ENCODE measurements around the gene MOV10L1. TPM values are rescaled to one million over a fixed set of nuclear protein-coding genes. Genes with fewer than 3 reads are reported as not detected.

MOV10L1 gene
- total and polyA plus RNA-seq, 9 of the 15 experiments (the other 6 are each of a cell fraction or from before 2014, with no cell fraction given) = 0.06 to 0.43 (median 0.15) TPM

DNA sequence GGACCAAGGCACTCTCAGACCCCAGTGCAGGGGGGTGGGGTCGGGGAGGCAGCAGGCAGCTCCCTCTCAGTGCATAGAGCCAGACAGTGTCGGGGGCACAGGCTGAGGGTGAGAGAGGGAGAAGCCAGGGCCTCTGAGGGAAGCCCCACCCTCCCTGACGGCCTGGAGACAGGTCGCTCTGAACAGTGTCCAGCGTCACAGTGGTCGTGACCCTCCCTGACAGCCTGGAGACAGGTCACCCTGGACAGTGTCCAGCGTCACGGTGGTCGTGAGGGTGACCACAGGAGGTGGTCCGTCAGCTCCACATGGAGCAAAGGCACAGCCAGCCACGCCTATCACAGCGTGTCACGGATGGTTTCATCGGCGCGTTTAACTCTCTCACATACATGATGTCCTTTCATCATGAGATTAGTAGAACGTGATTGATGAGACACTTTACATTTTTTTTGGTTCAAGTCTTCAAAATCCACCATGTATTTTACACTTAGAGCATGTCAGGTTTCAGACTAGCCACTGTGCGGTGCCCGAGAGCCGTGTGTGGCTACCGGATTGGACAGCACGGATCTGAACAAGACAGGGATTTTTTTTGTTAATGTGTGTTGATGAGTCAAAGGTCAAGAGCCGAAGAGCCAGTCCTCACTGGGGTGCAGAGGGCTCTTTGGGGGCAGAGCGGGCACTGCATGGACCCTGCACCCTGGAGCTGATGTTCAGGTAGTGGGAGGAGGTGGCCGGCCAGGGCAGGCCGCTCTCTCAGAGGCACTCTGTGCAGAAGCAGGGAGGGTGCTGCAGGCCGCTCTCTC lies 56.8 kb downstream of the MOV10L1 start (continued):
- TF ChIP-seq BCOR (IDR thresholded peaks at IDR 0.05) = no peak
- no peak for TF ChIP-seq CAMTA2 (CRISPR knock-in tag; conservative IDR thresholded peaks at IDR 0.05)
- TF ChIP-seq SUPT5H (IDR thresholded peaks at IDR 0.05) = no peak
- TF ChIP-seq RHOXF2B (CRISPR knock-in tag; conservative IDR thresholded peaks at IDR 0.05) = no peak
- TF ChIP-seq TBP (optimal IDR thresholded peaks at IDR 0.05; ENCODE audit: low read depth, low read length) = no peak
- peak; percentile 69 for TF ChIP-seq SMC3 (conservative IDR thresholded peaks at IDR 0.05; ENCODE audit: insufficient read depth, low read depth, low read length)
- no peak for TF ChIP-seq SLC30A9 (CRISPR knock-in tag; IDR thresholded peaks at IDR 0.05)
- TF ChIP-seq STAG1 (CRISPR knock-in tag; IDR thresholded peaks at IDR 0.05; ENCODE audit: borderline replicate concordance) = peak; percentile 29; the same call in 1 of the 2 replicates
- TF ChIP-seq TAF1 (IDR thresholded peaks at IDR 0.05; ENCODE audit: control insufficient read depth, extremely low read depth, insufficient read depth, low read length, severe bottlenecking) = no peak
- no peak for TF ChIP-seq SETDB1 (IDR thresholded peaks at IDR 0.05; ENCODE audit: low read length)
- TF ChIP-seq L3MBTL2 (IDR thresholded peaks at IDR 0.05) = no peak
- TF ChIP-seq MTA1 (IDR thresholded peaks at IDR 0.05; ENCODE audit: borderline replicate concordance) = no peak
- TF ChIP-seq, protein P1, sequence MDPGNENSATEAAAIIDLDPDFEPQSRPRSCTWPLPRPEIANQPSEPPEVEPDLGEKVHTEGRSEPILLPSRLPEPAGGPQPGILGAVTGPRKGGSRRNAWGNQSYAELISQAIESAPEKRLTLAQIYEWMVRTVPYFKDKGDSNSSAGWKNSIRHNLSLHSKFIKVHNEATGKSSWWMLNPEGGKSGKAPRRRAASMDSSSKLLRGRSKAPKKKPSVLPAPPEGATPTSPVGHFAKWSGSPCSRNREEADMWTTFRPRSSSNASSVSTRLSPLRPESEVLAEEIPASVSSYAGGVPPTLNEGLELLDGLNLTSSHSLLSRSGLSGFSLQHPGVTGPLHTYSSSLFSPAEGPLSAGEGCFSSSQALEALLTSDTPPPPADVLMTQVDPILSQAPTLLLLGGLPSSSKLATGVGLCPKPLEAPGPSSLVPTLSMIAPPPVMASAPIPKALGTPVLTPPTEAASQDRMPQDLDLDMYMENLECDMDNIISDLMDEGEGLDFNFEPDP (CRISPR knock-in tag; IDR thresholded peaks at IDR 0.05) = no peak
- TF ChIP-seq KLF16 (IDR thresholded peaks at IDR 0.05) = 0 out of 2 replicates have a peak, but pooled peaks have one; percentile 26
- no peak for TF ChIP-seq COPS2 (conservative IDR thresholded peaks at IDR 0.05)
- no peak for TF ChIP-seq SMAD3 (CRISPR knock-in tag; conservative IDR thresholded peaks at IDR 0.05)
- no peak for TF ChIP-seq NFE2L1 (tag; IDR thresholded peaks at IDR 0.05; ENCODE audit: borderline replicate concordance, low read depth)
- TF ChIP-seq, protein P2, sequence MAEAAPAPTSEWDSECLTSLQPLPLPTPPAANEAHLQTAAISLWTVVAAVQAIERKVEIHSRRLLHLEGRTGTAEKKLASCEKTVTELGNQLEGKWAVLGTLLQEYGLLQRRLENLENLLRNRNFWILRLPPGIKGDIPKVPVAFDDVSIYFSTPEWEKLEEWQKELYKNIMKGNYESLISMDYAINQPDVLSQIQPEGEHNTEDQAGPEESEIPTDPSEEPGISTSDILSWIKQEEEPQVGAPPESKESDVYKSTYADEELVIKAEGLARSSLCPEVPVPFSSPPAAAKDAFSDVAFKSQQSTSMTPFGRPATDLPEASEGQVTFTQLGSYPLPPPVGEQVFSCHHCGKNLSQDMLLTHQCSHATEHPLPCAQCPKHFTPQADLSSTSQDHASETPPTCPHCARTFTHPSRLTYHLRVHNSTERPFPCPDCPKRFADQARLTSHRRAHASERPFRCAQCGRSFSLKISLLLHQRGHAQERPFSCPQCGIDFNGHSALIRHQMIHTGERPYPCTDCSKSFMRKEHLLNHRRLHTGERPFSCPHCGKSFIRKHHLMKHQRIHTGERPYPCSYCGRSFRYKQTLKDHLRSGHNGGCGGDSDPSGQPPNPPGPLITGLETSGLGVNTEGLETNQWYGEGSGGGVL (CRISPR knock-in tag; IDR thresholded peaks at IDR 0.05) = no peak
- TF ChIP-seq WHSC1 (IDR thresholded peaks at IDR 0.05; ENCODE audit: low read length) = no peak
- TF ChIP-seq, protein P3, sequence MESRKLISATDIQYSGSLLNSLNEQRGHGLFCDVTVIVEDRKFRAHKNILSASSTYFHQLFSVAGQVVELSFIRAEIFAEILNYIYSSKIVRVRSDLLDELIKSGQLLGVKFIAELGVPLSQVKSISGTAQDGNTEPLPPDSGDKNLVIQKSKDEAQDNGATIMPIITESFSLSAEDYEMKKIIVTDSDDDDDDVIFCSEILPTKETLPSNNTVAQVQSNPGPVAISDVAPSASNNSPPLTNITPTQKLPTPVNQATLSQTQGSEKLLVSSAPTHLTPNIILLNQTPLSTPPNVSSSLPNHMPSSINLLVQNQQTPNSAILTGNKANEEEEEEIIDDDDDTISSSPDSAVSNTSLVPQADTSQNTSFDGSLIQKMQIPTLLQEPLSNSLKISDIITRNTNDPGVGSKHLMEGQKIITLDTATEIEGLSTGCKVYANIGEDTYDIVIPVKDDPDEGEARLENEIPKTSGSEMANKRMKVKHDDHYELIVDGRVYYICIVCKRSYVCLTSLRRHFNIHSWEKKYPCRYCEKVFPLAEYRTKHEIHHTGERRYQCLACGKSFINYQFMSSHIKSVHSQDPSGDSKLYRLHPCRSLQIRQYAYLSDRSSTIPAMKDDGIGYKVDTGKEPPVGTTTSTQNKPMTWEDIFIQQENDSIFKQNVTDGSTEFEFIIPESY (CRISPR knock-in tag; IDR thresholded peaks at IDR 0.05) = peak; percentile 84
- no peak for TF ChIP-seq HNRNPUL1 (IDR thresholded peaks at IDR 0.05; ENCODE audit: low read length)
- TF ChIP-seq TAF9B (IDR thresholded peaks at IDR 0.05; ENCODE audit: partially characterized antibody) = no peak

Measured in K562 (cell line).